Colonic mucosa (tissue), 4 donors: ENCODE measurements around the gene DCUN1D2. TPM values are rescaled to one million over a fixed set of nuclear protein-coding genes. Genes with fewer than 3 reads are reported as not detected.

Experiments used
- DNase-seq: peaks from one replicate; pipeline ENCODE4 v3.0.0-alpha.2; 2020
- H3K27ac ChIP-seq: fragments of 200-600 bp; one replicate; pipeline ENCODE4 v1.8.0; 2021
- H3K27me3 ChIP-seq: fragments of 200-600 bp; one replicate; pipeline ENCODE4 v1.8.0; 2021
- H3K36me3 ChIP-seq: fragments of 200-600 bp; one replicate; pipeline ENCODE4 v1.8.0; 2021
- H3K4me1 ChIP-seq: fragments of 200-600 bp; one replicate; pipeline ENCODE4 v1.8.0; 2021; ENCODE audit warnings: mild to moderate bottlenecking
- H3K4me3 ChIP-seq: fragments of 200-600 bp; one replicate; pipeline ENCODE4 v1.8.0; 2021
- H3K9ac ChIP-seq, 2 donors: one replicate each; pipeline ENCODE4 v1.7.0; 2013; ENCODE audit warnings: control low read depth in 2 of 2, low read depth in 2 of 2, low read length in 2 of 2
- H3K9me3 ChIP-seq: fragments of 200-600 bp; one replicate; pipeline ENCODE4 v1.8.0; 2021
- intact Hi-C: fragments of 100-400 bp; cut with DNase I; formaldehyde crosslinking; loops from one replicate; pipeline ENCODE4 v1.14.1; 2022
- total RNA-seq, 2 donors: library from RNA; stranded (reverse); fragmentation: NEBNext Ultra II Directional in 1 of 2; extraction: Animal tissue kit (Norgen Biotek cat#: 25700) in 1 of 2; gene quantifications; one replicate each; pipeline ENCODE4 v1.2.1, GENCODE V29; 2021
- TF ChIP-seq, protein P1 (sequence below): fragments of 200-600 bp; IDR thresholded peaks from one replicate; pipeline ENCODE4 v1.8.0; 2022; ENCODE audit warnings: antibody characterized with exemption, mild to moderate bottlenecking
- donor health status: healthy.
- donor health status: DM: no; HTN: no; CAD: no.
- donor health status: DM: no; HTN: no; CAD: no.

Gene DCUN1D2
- total RNA-seq, 2 donors from 2014 or later, result 14.9 to 20.5 TPM

DNA sequence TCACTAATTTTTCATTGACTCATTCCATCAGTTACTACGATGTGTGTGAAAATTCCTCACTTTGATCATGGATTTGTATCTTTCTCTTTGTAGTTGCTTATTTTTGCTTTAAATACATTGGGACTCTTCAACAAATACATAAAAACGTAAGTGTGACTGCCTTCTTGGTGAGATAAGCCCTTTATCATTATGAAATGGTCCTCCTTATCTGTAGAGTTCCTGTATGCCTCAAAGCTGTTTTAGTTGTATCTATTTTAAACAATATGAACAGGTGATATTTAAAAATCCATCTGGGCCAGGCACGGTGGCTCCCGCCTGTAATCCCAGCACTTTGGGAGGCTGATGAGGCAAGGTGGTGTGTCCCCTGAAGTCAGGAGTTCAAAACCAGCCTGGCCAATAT, 11.3 kb downstream of the DCUN1D2 start:
- H3K9me3 ChIP-seq, result no peaks in the 10 kb centered on the region
- no peak overlapping the region for H3K4me3 ChIP-seq
- TF ChIP-seq, protein P1, sequence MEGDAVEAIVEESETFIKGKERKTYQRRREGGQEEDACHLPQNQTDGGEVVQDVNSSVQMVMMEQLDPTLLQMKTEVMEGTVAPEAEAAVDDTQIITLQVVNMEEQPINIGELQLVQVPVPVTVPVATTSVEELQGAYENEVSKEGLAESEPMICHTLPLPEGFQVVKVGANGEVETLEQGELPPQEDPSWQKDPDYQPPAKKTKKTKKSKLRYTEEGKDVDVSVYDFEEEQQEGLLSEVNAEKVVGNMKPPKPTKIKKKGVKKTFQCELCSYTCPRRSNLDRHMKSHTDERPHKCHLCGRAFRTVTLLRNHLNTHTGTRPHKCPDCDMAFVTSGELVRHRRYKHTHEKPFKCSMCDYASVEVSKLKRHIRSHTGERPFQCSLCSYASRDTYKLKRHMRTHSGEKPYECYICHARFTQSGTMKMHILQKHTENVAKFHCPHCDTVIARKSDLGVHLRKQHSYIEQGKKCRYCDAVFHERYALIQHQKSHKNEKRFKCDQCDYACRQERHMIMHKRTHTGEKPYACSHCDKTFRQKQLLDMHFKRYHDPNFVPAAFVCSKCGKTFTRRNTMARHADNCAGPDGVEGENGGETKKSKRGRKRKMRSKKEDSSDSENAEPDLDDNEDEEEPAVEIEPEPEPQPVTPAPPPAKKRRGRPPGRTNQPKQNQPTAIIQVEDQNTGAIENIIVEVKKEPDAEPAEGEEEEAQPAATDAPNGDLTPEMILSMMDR, result no peak
- no peaks in the 10 kb centered on the region for H3K27me3 ChIP-seq
- DNase-seq, result no peak
- no peak overlapping the region for H3K9ac ChIP-seq
- intact Hi-C loops, result no loop called here
- H3K36me3 ChIP-seq, result no peaks in the 10 kb centered on the region
- H3K27ac ChIP-seq, result no peak overlapping the region
- H3K4me1 ChIP-seq, result no peaks in the 10 kb centered on the region

DNA sequence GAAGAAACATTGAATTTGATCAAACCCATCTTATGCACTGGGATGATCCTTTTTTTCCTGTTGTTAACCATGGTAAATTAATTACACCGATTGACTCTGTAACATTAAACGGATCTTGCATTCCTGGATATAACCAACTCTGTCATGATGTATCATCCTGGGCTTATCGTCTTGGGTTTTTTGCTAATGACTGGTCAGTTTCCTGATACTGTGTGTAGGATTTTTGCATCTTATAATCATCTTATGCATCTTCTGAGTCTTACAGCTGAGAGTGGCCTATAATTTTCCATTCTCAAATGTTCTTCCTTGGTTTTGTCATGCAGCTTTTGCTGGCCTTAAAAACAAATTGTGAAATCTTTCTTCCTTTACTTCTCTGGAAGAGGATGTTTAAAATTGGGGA, 12.8 kb downstream of the DCUN1D2 start:
- H3K36me3 ChIP-seq, result no peaks in the 10 kb centered on the region
- H3K4me3 ChIP-seq, result no peak overlapping the region
- no peaks in the 10 kb centered on the region for H3K9me3 ChIP-seq
- TF ChIP-seq, protein P1, result no peak
- intact Hi-C loops, result no loop called here
- no peaks in the 10 kb centered on the region for H3K4me1 ChIP-seq
- DNase-seq, result no peak
- H3K27ac ChIP-seq, result no peak overlapping the region
- no peaks in the 10 kb centered on the region for H3K27me3 ChIP-seq
- H3K9ac ChIP-seq, result no peak overlapping the region

DNA sequence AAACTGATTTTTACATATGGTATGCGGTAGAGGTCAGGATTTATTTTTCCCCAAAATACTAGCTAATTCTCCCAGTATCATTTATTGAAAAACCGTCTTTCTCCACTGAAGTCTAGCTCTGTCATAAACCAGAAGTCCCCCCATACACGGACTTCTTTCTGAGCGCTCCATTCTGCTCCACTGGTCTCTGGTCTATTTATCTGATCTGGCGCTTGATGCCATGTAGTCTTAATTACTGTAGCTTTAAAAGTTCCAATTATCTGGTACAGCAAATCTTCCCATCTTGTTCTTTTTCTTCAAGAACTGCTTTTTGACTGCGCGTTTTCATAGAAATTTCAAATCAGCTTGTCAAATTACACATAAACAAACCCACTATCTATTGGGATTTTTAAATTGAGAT, 13.7 kb downstream of the DCUN1D2 start:
- no peaks in the 10 kb centered on the region for H3K36me3 ChIP-seq
- intact Hi-C loops, result no loop called here
- DNase-seq, result no peak
- no peak overlapping the region for H3K27ac ChIP-seq
- no peaks in the 10 kb centered on the region for H3K4me1 ChIP-seq
- TF ChIP-seq, protein P1, result no peak
- H3K4me3 ChIP-seq, result no peak overlapping the region
- H3K27me3 ChIP-seq, result no peaks in the 10 kb centered on the region
- no peaks in the 10 kb centered on the region for H3K9me3 ChIP-seq
- H3K9ac ChIP-seq, result no peak overlapping the region

DNA sequence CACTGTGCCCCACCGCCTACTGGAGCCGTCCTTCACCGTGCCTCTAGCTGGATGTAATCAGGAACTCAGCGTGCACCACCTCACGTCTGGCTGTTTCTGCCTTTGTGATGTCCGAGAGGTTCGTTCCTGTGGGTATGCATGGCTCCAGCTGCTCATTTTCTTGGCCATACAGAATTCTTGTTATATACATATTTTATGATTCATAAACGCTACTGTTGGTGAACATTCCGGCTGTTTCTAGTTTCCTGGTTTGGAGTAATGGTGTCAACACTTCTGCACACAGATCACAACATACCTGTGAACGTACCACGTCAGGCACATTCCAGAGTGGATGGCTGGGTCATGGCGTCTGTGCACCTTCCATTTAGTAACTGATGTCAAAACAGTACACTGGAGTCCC, 14.6 kb downstream of the DCUN1D2 start:
- no peak overlapping the region for H3K4me3 ChIP-seq
- no peaks in the 10 kb centered on the region for H3K4me1 ChIP-seq
- intact Hi-C loops, result no loop called here
- no peaks in the 10 kb centered on the region for H3K9me3 ChIP-seq
- no peak overlapping the region for H3K9ac ChIP-seq
- no peaks in the 10 kb centered on the region for H3K36me3 ChIP-seq
- TF ChIP-seq, protein P1, result no peak
- no peaks in the 10 kb centered on the region for H3K27me3 ChIP-seq
- no peak for DNase-seq
- H3K27ac ChIP-seq, result no peak overlapping the region

DNA sequence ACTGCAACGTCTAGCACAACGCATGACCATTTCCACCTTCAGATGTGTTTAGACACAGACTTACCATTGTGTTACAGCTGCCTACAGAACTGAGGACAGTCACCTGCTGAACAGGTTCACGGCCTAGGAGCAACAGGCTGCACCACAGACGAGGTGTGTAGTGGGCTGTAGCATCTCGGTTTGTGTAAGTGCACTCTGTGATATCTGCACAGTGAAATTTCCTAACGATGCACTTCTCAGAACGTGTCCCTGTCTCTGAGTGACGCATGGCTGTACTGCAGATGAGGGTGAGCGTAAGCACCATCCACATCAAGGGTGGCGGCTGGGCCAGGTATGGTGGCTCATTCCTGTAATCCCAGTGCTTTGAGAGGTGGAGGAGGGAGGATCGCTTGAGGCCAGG, 15.2 kb downstream of the DCUN1D2 start:
- intact Hi-C loops, result no loop called here
- H3K27ac ChIP-seq, result no peak overlapping the region
- H3K4me3 ChIP-seq, result no peak overlapping the region
- H3K4me1 ChIP-seq, result no peaks in the 10 kb centered on the region
- no peaks in the 10 kb centered on the region for H3K27me3 ChIP-seq
- H3K9ac ChIP-seq, result no peak overlapping the region
- no peak for DNase-seq
- TF ChIP-seq, protein P1, result no peak
- H3K36me3 ChIP-seq, result no peaks in the 10 kb centered on the region
- no peaks in the 10 kb centered on the region for H3K9me3 ChIP-seq

DNA sequence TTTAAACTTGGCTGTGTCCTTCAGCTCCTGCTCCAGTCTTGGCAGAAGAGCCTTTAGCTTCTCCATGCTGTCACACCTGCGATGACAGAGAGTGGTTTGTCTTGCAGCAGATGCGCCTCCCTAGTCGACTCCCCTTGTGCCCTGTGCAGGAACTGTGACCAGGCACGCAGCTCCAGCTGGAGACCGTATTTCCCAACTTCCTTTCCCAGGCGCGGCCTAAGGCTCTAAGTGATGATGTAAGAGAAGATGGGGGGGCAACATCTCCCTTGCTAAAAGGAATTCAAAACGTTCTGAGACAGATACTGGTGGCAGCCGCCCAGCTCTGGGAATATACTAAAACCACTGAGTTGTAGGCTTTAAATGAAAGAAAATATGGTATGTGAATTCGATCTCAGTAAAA, 16.3 kb downstream of the DCUN1D2 start:
- no peak overlapping the region for H3K4me3 ChIP-seq
- H3K4me1 ChIP-seq, result no peaks in the 10 kb centered on the region
- H3K9ac ChIP-seq, result no peak overlapping the region
- intact Hi-C loops, result no loop called here
- no peaks in the 10 kb centered on the region for H3K9me3 ChIP-seq
- H3K27me3 ChIP-seq, result no peaks in the 10 kb centered on the region
- no peak overlapping the region for H3K27ac ChIP-seq
- H3K36me3 ChIP-seq, result no peaks in the 10 kb centered on the region
- TF ChIP-seq, protein P1, result no peak
- DNase-seq, result no peak
